ENCODE results near the gene SCN4A. TPM values are rescaled to one million over a fixed set of nuclear protein-coding genes. Genes with fewer than 3 reads are reported as not detected.
A peak's percentile ranks its signal among the peaks of the same experiment; 100 is the strongest.

Gene SCN4A
- total RNA-seq, 1 donor from 2014 or later = 5.2 TPM

- DNase-seq = no peak
Observed at GRCh38 chr17:64001763-64002529, 29.2 kb upstream of the SCN4A start.

DNA sequence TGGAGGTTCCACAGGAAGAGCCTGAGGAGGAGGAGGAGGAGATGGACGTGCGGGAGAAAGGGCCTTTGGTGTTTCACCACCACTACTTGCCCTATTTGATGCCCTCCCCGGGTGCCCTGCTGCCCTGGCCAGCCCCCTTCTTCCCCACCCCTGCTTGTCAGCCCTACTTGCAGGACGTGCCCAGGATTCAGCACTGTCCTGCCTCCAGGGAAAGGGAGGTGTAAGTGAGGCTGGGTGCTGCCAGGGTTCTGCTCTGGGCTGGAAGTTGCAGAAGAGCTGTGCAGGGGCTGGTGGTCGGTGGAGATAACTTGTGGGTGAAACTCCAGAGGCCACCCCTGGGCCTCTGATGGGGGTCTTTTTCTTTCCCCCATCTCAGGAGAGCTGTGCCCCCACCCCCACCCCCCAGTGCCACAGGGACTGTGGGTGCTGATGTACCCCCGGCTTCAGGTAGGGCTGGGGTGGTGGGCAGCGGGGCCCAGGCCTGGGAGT, 28.4 kb upstream of the SCN4A start:
- no peak for DNase-seq

GRCh38 chr17:63999680-64000531, 27.2 kb upstream of the SCN4A start:
- no peak for DNase-seq

DNA sequence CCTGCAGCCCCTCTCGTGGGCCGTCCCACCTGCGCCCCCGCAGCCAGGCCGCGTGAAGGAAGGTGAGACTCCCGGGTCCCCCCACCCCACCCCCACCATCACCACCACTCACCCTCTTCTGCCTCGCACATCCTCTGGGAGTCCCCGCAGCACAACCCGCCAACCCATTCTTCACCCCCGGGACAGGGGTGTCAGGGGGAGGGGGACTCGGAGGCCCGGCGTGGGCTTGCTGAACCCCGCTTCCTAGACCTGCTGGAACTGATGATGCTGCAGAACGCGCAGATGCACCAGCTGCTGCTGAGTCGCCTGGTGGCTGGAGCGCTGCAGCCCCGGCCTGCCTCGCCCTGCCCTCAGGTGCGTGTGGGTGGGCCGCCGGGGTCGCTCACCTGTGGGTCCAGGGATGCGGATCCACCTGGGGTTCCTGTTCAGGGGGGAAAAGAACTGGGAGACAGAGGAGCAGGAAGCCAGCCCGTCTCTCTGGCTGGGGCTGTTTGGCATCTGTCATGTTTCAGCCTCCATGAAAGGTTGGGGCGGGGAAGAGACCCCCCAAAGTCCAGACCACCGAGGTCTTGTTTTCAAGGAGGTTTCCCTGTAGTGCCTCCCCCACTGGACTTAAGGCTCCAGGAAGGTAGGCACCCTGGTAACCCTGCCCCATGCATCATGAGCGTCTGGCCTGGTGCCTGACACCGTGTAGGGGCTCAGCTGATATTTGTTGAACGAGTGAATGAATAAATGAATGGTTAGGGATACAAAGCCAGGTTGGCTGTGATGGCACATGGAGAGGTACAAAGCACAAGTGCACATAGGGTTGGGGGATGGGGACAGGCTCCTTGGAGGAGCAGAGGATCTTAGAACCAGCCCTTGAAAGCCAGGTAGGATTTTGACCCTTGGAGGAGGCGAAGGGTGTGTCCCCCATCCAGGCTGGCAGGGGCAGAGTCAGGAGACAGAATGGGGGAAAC, 26.3 kb upstream of the SCN4A start:
- DNase-seq = no peak

- DNase-seq = peak; percentile 49
Observed at GRCh38 chr17:63998050-63998720, 25.5 kb upstream of the SCN4A start, which contains the start of gene PRR29. PRR29 (plus strand) TSS chr17:63998351; CDS start chr17:63998365, 14 bp downstream.

GRCh38 chr17:63997341-63998048, 24.8 kb upstream of the SCN4A start:
- no peak for DNase-seq

DNA sequence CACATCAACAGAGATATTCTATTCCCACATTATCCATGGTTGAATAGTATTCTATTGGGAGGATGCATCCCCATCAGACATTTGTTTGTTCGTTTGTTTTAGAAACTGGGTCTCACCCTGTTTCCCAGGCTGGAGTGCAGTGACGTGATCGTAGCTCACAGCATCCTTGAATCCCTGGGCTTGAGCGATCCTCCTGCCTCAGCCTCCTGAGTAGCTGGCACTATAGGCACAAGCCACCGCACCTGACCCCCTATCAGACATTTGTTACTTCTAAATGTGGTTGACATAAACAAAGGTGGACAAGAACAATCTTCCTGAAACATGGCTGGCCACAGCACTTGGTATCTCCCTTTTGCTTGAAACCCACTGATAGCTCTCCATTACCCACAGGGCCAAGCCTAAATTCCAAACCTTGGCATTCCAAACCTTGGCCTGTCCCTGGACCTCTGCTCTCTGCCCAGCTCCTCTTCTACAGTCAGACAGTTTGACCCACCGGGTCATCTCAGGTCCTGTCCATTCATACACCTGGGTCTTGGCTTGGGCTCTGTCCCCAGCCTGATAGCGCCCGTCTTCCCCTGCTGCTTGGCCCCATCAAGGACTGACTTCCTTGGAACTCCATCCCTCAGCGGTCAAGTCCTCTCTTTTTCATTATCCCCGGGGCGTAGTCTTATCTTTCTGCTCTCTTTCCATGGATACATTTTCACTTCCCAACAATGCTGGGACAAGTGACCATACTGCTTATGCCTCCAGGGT, 23.9 kb upstream of the SCN4A start:
- no peak for DNase-seq

- no peak for DNase-seq
Observed at GRCh38 chr17:63995626-63996025, 22.9 kb upstream of the SCN4A start.

DNA sequence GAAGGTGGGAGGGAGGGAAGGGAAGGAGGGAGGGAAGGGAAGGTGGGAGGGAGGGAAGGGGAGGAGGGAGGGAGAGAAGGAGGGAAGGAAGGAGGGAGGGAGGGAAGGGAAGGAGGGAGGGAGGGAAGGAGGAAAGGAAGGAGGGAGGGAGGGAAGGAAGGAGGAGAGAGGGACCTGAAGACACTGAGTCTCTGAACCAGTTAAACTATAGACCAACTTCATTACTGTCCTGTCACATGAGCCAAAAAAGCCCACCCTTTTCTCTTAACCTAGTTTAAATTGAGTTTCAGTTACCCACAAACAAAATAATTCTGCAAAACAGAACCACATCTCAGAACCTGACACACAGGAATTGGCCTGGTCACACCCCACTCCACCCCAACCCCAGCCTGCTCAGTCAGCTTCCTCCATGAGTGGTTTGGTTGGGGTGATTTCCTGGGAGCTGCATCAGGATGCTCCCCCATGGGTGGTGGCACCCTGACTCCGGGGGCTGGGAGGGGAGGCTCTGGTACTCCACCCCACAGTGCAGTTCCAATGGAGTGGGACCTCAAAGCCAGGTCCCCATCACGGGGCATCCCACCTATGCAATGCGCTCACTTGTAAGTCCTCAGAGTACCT, 20.8 kb upstream of the SCN4A start:
- DNase-seq = no peak

DNA sequence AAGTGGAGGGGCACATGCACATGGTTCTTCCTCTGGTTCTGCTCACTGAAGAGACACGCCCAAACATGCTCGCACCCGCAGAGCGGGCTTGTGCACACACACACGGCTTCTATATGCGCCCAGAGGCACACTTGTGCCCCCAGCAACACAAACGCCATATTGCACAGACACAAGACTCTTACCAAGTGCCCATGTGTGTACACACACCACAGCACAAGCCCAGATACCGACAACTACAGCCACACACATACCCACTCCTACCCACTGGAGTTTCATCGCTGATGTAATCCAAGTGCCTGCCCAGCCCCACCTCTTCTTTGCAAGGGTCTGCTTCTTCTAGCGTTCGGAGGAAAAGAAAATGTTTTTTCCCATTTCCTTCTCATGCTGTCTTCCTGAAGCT, 18.9 kb upstream of the SCN4A start:
- no peak for DNase-seq

DNA sequence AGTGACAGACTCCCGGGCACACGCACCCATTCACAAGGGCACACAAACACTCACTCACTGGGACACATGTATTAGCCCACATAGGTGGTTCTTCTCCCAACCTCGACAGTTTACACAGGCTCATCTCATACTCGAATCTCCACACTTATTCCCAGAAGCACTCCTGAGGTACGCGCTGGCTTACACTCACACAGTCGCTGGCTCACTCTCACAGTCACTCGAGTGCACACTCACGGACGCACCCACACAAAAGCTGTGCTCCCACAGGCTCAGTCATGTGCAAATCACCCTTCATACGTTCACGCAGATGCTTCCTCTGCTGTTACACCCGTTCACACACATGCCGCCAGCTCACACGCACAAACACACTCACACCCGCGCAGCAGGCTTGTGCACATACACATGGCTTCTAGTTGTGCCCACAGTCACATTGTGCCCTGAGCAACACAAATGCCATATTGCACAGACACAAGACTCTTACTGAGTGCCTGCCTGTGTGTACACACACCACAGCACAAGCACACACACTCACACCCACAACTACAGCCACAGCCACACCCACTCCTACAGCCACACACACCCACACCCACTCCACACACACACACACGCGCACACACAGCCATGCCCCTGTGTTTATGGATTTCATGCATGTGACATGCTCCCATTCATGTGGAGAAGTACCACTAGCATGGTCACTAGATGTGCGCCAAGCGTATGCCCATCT, 17.1 kb upstream of the SCN4A start:
- no peak for DNase-seq

- peak; percentile 37 for DNase-seq
Observed at GRCh38 chr17:63988741-63989621, 16.3 kb upstream of the SCN4A start.

DNA sequence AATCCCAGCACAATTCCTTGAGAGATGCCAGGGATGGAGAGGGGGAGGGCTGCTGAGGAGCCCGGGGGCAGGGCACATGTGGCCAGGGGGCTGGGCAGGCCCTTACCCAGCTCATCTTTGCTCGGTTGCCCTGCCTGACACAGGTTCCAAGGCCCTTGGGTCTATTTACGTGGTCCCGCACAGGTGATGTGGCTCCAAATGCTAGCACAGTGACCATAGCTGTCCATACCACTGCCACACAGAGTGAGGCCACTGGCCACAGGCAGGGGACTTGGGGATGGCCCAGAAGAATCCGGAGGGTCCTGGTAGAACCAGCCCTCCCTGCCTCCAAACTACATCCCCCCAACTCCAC, 15.4 kb upstream of the SCN4A start:
- no peak for DNase-seq

- DNase-seq = no peak
Observed at GRCh38 chr17:63987221-63988126, 14.8 kb upstream of the SCN4A start.

GRCh38 chr17:63986821-63987220, 14.1 kb upstream of the SCN4A start:
- no peak for DNase-seq

DNA sequence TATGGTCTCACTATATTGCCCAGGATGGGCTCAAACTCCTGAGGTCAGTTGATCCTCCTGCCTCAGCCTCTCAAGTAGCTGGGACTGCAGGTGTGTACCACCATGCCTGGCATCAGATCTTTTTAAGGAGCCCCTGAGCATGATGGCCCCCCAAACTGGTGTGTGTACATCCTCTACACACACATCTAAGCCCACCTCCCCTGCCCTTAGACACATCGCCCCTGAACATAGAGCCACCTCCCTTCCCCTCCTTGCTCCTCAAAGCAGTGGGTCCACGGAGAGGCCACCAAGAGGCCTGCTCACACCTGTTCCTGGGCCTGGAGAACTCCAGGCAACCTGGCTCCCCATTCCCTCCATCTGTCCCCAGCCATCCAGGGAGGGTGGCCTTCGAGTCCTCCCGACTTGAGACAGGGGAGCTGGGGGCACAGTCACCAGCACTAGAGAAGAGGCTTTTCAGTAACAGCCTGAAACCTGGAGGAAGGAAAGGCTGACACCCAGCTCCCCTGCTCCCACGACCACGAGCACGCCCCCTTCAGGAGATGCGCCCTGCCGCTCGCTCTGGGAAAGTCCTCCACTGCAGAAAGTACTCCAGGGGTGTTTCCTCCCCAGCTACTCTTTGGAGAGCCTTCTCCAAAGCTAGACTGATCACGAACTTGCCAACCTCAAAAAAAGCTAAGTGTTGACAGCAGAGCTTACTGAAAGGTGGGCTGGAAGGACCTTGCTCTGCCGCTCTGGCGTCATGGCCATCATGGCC, 12.8 kb upstream of the SCN4A start:
- DNase-seq = no peak

All from skin of body (tissue), 2 donors.